Ishikawa (cell line): ENCODE measurements around the gene IRS2.

Experiments used
- EP300 ChIP-seq: IDR thresholded peaks from 2 replicates; pipeline ENCODE4 v1.6.1; 2012; ENCODE audit warnings: borderline replicate concordance
- YY1 ChIP-seq: IDR thresholded peaks from 2 replicates; pipeline ENCODE4 v1.6.1; 2012; ENCODE audit warnings: low read depth
- TF ChIP-seq, protein P1 (sequence below): IDR thresholded peaks from 2 replicates; pipeline ENCODE4 v1.6.1; 2012

DNA sequence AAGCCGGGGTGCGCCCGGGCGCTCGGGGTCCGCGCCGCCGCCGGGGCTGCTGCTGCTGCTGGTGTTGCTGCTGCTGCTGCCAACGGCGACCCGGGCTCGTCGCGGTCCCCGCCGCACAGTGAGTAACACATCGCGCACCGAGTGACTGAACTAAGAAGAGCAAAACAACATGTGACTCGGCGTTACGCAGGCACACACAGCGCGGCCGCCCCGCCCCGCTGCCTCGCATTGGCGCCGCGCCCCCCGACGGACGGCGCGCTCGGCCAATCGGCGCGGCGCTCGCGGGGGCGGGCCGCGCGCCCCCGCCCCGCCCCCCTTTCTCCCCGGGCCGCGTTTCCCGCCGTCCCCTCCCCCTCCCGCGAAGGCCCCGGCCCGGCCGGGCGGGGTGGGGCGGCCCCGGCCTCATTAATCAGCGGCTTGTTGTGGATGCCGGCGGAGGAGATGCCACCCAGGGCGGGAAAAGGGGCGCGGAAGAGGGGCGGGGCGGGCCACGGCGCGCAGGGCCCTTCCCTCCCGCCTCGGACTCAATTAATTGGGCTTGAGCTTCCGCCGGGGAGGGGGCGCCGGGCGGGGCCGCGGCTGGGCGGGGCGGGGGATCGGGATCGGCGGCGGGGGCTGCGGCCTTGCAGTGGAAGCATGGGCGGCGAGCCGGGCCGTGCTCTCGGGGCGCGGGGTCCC lies at the start of gene IRS2:
- TF ChIP-seq, protein P1, sequence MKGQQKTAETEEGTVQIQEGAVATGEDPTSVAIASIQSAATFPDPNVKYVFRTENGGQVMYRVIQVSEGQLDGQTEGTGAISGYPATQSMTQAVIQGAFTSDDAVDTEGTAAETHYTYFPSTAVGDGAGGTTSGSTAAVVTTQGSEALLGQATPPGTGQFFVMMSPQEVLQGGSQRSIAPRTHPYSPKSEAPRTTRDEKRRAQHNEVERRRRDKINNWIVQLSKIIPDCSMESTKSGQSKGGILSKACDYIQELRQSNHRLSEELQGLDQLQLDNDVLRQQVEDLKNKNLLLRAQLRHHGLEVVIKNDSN: peak; percentile 88
- TF ChIP-seq EP300 (no peak), YY1 (no peak)
